Measurements from ENCODE around the gene WASL.

Gene WASL

GRCh38 chr7:123658023-123658422, 90.8 kb downstream of the WASL start:
- H3K4me3 Mint-ChIP-seq: no peak overlapping the region
- peaks cover 3% of the 10 kb centered on the region for H3K9me3 Mint-ChIP-seq
- H3K27me3 Mint-ChIP-seq (ENCODE audit: low read depth, poor library complexity): peaks cover 6% of the 10 kb centered on the region
- no peak overlapping the region for H3K27ac Mint-ChIP-seq
- no peak for TF ChIP-seq CTCF (IDR thresholded peaks at IDR 0.05)
- peaks cover 4% of the 10 kb centered on the region for H3K36me3 Mint-ChIP-seq (ENCODE audit: low read depth)
- no peak for DNase-seq
- peaks cover 37% of the 10 kb centered on the region for H3K4me1 Mint-ChIP-seq

- Mint-ChIP-seq H3K4me1 (peaks cover 29% of the 10 kb centered on the region), H3K27ac (no peak overlapping the region), H3K9me3 (peaks cover under 1% of the 10 kb centered on the region), H3K27me3 (ENCODE audit: low read depth, poor library complexity) (peaks cover 6% of the 10 kb centered on the region), H3K4me3 (no peak overlapping the region), H3K36me3 (ENCODE audit: low read depth) (peaks cover 4% of the 10 kb centered on the region)
- no peak for TF ChIP-seq CTCF (IDR thresholded peaks at IDR 0.05)
- DNase-seq: no peak
Observed at GRCh38 chr7:123657304-123657685, 91.5 kb downstream of the WASL start.

- Mint-ChIP-seq H3K4me1 (peaks cover 24% of the 10 kb centered on the region), H3K9me3 (no peaks in the 10 kb centered on the region), H3K27ac (no peak overlapping the region), H3K4me3 (no peak overlapping the region), H3K36me3 (ENCODE audit: low read depth) (peaks cover 2% of the 10 kb centered on the region), H3K27me3 (ENCODE audit: low read depth, poor library complexity) (peaks cover 5% of the 10 kb centered on the region)
- no peak for DNase-seq
- no peak for TF ChIP-seq CTCF (IDR thresholded peaks at IDR 0.05)
Observed at GRCh38 chr7:123656544-123657303, 92.1 kb downstream of the WASL start.

- no peak within 1 kb of the TSS for H3K27ac Mint-ChIP-seq
- H3K36me3 Mint-ChIP-seq (ENCODE audit: low read depth): no peaks in the 10 kb centered on the region
- H3K9me3 Mint-ChIP-seq: no peaks in the 10 kb centered on the region
- peaks cover 5% of the 10 kb centered on the region for H3K27me3 Mint-ChIP-seq (ENCODE audit: low read depth, poor library complexity)
- no peak for TF ChIP-seq CTCF (IDR thresholded peaks at IDR 0.05)
- no peak for DNase-seq
- peaks cover 15% of the 10 kb centered on the region for H3K4me1 Mint-ChIP-seq
- H3K4me3 Mint-ChIP-seq: no peak within 1 kb of the TSS
Observed at GRCh38 chr7:123655614-123656013, 93.2 kb downstream of the WASL start, which contains the start of gene LMOD2. LMOD2 (plus strand) TSS chr7:123655866; CDS start chr7:123655964, 98 bp downstream.

GRCh38 chr7:123653162-123653561, 95.6 kb downstream of the WASL start:
- Mint-ChIP-seq H3K4me1 (peaks cover 22% of the 10 kb centered on the region), H3K4me3 (no peak overlapping the region), H3K27ac (no peak overlapping the region), H3K27me3 (ENCODE audit: low read depth, poor library complexity) (peaks cover 3% of the 10 kb centered on the region), H3K9me3 (no peaks in the 10 kb centered on the region), H3K36me3 (ENCODE audit: low read depth) (no peaks in the 10 kb centered on the region)
- no peak for TF ChIP-seq CTCF (IDR thresholded peaks at IDR 0.05)
- DNase-seq: no peak

GRCh38 chr7:123652406-123652805, 96.4 kb downstream of the WASL start:
- Mint-ChIP-seq H3K9me3 (no peaks in the 10 kb centered on the region), H3K4me3 (no peak overlapping the region), H3K4me1 (peaks cover 30% of the 10 kb centered on the region), H3K27me3 (ENCODE audit: low read depth, poor library complexity) (peaks cover 3% of the 10 kb centered on the region), H3K36me3 (ENCODE audit: low read depth) (no peaks in the 10 kb centered on the region), H3K27ac (no peak overlapping the region)
- DNase-seq: no peak
- TF ChIP-seq CTCF (IDR thresholded peaks at IDR 0.05): no peak

Measured in nephron progenitor cell (in vitro differentiated cells).